ENCODE measurements around the gene WWOX. TPM values are rescaled to one million over a fixed set of nuclear protein-coding genes. Genes with fewer than 3 reads are reported as not detected.

Gene WWOX
- total and polyA plus RNA-seq, 2 of the 13 experiments (the other 11 are each of a cell fraction or from before 2014, with no cell fraction given) = 9.1 to 37.4 TPM

- no peak for TF ChIP-seq ZNF280B (CRISPR knock-in tag; IDR thresholded peaks at IDR 0.05; ENCODE audit: borderline replicate concordance)
- TF ChIP-seq ZNF160 (CRISPR knock-in tag; IDR thresholded peaks at IDR 0.05) = no peak
- TF ChIP-seq, protein P1, sequence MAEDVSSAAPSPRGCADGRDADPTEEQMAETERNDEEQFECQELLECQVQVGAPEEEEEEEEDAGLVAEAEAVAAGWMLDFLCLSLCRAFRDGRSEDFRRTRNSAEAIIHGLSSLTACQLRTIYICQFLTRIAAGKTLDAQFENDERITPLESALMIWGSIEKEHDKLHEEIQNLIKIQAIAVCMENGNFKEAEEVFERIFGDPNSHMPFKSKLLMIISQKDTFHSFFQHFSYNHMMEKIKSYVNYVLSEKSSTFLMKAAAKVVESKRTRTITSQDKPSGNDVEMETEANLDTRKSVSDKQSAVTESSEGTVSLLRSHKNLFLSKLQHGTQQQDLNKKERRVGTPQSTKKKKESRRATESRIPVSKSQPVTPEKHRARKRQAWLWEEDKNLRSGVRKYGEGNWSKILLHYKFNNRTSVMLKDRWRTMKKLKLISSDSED (CRISPR knock-in tag; IDR thresholded peaks at IDR 0.05) = no peak
- no peak for TF ChIP-seq UBTF (CRISPR knock-in tag; IDR thresholded peaks at IDR 0.05)
These were observed 577.8 kb downstream of the WWOX start (continued) for GRCh38 chr16:78677181-78677731.

DNA sequence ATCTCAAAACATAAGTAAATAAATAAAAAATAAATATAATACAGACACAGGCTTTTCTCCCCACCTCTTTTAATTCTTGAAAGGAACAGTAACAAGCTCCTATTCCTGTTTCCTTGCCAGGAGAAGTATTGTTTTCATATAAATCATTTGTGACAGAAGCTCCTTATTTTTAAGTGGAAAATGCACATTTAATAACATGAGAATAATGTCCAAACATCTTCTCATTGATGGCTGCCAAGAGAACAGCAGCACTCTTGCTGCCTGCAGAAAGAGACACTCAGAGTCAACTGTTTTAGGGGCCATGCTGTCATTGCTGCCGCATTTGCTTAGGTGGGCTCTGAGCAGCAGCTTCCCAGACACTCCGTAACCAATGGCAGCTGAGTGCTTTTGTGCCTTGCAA is 580.1 kb downstream of the WWOX start:
- H3K79me2 ChIP-seq (ENCODE audit: insufficient read depth, low read length) = no peaks in the 10 kb centered on the region
- in situ Hi-C loops (cut with HindIII; ENCODE audit: extremely low pct_ligation_motif_present, low pct_unique_long_range_greater_than_20kb) (no loop called here), intact Hi-C loops (cut with micrococcal nuclease; ENCODE audit: unreplicated experiment) (no loop called here)
- no peak for FAIRE-seq
- no peak overlapping the region for H3K4me3 ChIP-seq (replicated peaks in 1 of 3; ENCODE audit: insufficient read depth in 1 of 3, low read depth in 2 of 3, low read length in 3 of 3)
- H3K36me3 ChIP-seq (replicated peaks in 1 of 2; ENCODE audit: control insufficient read depth in 1 of 2, insufficient read depth in 2 of 2, low read length in 2 of 2) = no peaks in the 10 kb centered on the region
- no peak overlapping the region for H3K4me2 ChIP-seq (ENCODE audit: low read depth, low read length)
- ChIA-PET CTCF (ENCODE audit: low intra/inter-chr PET ratio, low total read pairs) (no interaction called here), POLR2A (no interaction called here)
- no peak overlapping the region for H3K27ac ChIP-seq (ENCODE audit: extremely low read length, insufficient read depth, low read length)
- no peaks in the 10 kb centered on the region for H4K20me1 ChIP-seq (ENCODE audit: insufficient read depth, low read length)
- H2AFZ ChIP-seq (ENCODE audit: low read length) = no peak overlapping the region
- no peaks in the 10 kb centered on the region for H3K9me3 ChIP-seq (ENCODE audit: low read length)
- no peaks in the 10 kb centered on the region for H3K27me3 ChIP-seq (ENCODE audit: control insufficient read depth in 1 of 2, insufficient read depth in 2 of 2, low read length in 2 of 2)
- BruUV-seq (replicated peaks) = no TSS peak
- ATAC-seq = no peak
- WGBS (ENCODE audit: low lambda C conversion rate) = 94% methylated on average over 2 of the region's 2 CpGs
- peaks cover 34% of the 10 kb centered on the region for H3K4me1 ChIP-seq (ENCODE audit: insufficient read depth, low read length)
- no peak overlapping the region for H3K9ac ChIP-seq (ENCODE audit: insufficient read depth, low read depth, low read length)
- DNase-seq (ENCODE audit: low spot score) = no peak
- TF ChIP-seq ZNF205 (CRISPR knock-in tag; IDR thresholded peaks at IDR 0.05) (no peak), MTF1 (CRISPR knock-in tag; IDR thresholded peaks at IDR 0.05) (no peak), ZFP41 (CRISPR knock-in tag; IDR thresholded peaks at IDR 0.05; ENCODE audit: borderline replicate concordance) (no peak), SRSF9 (IDR thresholded peaks at IDR 0.05; ENCODE audit: borderline replicate concordance, insufficient read depth, low read depth, low read length, poor library complexity, severe bottlenecking) (no peak), NFATC3 (CRISPR knock-in tag; IDR thresholded peaks at IDR 0.05) (no peak), ZNF282 (IDR thresholded peaks at IDR 0.05; ENCODE audit: partially characterized antibody) (no peak), FOXK2 (IDR thresholded peaks at IDR 0.05) (no peak), POLR2AphosphoS5 (IDR thresholded peaks at IDR 0.05; ENCODE audit: low read depth, low read length) (no peak), XRCC5 (optimal IDR thresholded peaks at IDR 0.05; ENCODE audit: low read length) (no peak), ZNF136 (CRISPR knock-in tag; IDR thresholded peaks at IDR 0.05; ENCODE audit: low read depth) (no peak), ZNF557 (CRISPR knock-in tag; IDR thresholded peaks at IDR 0.05) (no peak), XBP1 (CRISPR knock-in tag; IDR thresholded peaks at IDR 0.05) (no peak), ZNF772 (CRISPR knock-in tag; IDR thresholded peaks at IDR 0.05) (no peak), GATAD2A (CRISPR knock-in tag; IDR thresholded peaks at IDR 0.05) (no peak)
- TF ChIP-seq, protein P2, sequence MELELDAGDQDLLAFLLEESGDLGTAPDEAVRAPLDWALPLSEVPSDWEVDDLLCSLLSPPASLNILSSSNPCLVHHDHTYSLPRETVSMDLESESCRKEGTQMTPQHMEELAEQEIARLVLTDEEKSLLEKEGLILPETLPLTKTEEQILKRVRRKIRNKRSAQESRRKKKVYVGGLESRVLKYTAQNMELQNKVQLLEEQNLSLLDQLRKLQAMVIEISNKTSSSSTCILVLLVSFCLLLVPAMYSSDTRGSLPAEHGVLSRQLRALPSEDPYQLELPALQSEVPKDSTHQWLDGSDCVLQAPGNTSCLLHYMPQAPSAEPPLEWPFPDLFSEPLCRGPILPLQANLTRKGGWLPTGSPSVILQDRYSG (CRISPR knock-in tag; IDR thresholded peaks at IDR 0.05) = no peak
